HG03064 (cell line): ENCODE data around the gene CIITA.

Experiments
- ATAC-seq: cut with Tn5 transposase; IDR thresholded peaks from one replicate; pipeline ENCODE4 v1.9.1; 2021; ENCODE audit warnings: low read depth; ENCODE audit not compliant: unreplicated experiment

The CIITA gene

GRCh38 chr16:10878644-10879501, 1.9 kb downstream of the CIITA start:
- peak; percentile 32 for ATAC-seq

GRCh38 chr16:10879681-10880589, 2.9 kb downstream of the CIITA start:
- ATAC-seq: no peak

- no peak for ATAC-seq
Measured at GRCh38 chr16:10880594-10881452, 3.8 kb downstream of the CIITA start.

- ATAC-seq: no peak
Measured at GRCh38 chr16:10881479-10882030, 4.6 kb downstream of the CIITA start.

GRCh38 chr16:10883004-10883403, 6.0 kb downstream of the CIITA start:
- no peak for ATAC-seq

GRCh38 chr16:10885246-10885645, 8.2 kb downstream of the CIITA start:
- ATAC-seq: no peak

GRCh38 chr16:10888320-10888937, 11.4 kb downstream of the CIITA start:
- ATAC-seq: no peak

GRCh38 chr16:10889855-10890254, 12.9 kb downstream of the CIITA start:
- ATAC-seq: no peak

- ATAC-seq: no peak
Measured at GRCh38 chr16:10892782-10893318, 15.8 kb downstream of the CIITA start.

- ATAC-seq: no peak
Measured at GRCh38 chr16:10895053-10895946, 18.3 kb downstream of the CIITA start.

GRCh38 chr16:10896165-10896564, 19.2 kb downstream of the CIITA start:
- no peak for ATAC-seq

GRCh38 chr16:10896723-10897122, 19.7 kb downstream of the CIITA start:
- ATAC-seq: no peak

- ATAC-seq: no peak
Measured at GRCh38 chr16:10897134-10897533, 20.1 kb downstream of the CIITA start.

GRCh38 chr16:10902999-10903398, 26.0 kb downstream of the CIITA start:
- no peak for ATAC-seq

GRCh38 chr16:10906482-10906881, 29.5 kb downstream of the CIITA start:
- no peak for ATAC-seq

GRCh38 chr16:10906914-10907756, 30.1 kb downstream of the CIITA start:
- ATAC-seq: no peak

- no peak for ATAC-seq
Measured at GRCh38 chr16:10907757-10908045, 30.7 kb downstream of the CIITA start.

GRCh38 chr16:10911267-10911666, 34.3 kb downstream of the CIITA start:
- ATAC-seq: no peak
